ENCODE measurements around the gene TAS1R1.
A peak's percentile ranks its signal among the peaks of the same experiment; 100 is the strongest.
"Not testable (repeated sequence)": the region's sequence is repeated elsewhere in the genome, so short reads cannot be mapped to it uniquely, and the experiment has no call there.

The TAS1R1 gene

DNA sequence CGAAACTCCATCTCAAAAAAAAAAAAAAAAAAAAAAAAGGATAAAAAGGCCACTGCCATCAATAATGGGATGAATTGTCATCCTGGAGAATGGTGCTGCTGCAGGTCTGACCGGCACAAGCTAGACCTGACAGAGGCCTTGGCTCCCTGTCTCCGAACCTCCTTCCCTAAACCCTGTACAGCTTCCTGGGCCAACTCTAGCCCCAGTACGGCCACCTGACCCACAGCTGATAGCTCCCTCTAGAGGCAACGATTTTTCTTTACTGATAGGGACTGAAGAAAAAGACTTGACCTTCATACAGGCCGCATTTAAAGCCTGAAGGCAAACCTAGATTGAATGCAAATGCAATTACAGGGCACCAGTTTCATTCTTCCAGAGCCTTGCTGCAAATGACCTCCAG, 31.5 kb upstream of the TAS1R1 start:
- no peak for DNase-seq

DNA sequence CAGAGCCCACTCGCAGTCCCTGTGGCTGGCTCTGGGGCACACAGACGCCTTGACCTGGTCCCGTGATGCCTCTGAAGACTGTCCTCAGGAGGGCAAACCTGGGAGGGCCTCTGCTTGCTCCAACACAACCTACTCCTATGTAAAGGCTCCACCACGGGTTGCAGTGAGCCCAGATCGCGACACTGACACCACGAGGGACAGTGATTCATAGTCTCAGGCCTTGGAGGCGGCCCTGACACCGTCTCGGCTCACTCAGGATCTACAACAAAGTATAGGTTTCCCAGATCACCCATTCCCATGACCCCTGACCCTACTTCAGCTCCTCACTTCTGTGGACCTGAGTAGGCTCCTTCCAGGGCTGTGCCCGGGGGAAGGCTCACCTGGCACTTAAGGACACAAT, 28.8 kb upstream of the TAS1R1 start:
- DNase-seq: no peak

DNA sequence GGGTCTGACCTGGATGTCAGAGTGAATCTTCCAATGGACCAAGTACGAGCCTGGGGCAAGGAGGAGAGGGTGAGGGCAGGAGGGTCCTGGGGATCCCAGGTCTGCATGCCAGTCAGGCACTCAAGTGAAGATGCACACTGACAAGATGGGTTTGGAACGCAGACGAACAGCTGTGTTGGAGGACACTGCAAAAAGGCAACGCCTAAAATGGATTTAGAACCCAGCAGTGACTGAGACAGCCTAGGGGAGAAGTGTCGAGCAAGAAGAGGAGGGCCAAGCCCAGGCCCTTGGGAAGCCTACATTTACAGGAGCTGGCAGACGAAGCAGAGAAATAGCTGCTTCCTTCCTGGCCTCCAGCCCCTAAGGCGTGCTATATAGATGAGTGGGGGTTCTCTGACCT, 26.6 kb upstream of the TAS1R1 start:
- no peak for DNase-seq

DNA sequence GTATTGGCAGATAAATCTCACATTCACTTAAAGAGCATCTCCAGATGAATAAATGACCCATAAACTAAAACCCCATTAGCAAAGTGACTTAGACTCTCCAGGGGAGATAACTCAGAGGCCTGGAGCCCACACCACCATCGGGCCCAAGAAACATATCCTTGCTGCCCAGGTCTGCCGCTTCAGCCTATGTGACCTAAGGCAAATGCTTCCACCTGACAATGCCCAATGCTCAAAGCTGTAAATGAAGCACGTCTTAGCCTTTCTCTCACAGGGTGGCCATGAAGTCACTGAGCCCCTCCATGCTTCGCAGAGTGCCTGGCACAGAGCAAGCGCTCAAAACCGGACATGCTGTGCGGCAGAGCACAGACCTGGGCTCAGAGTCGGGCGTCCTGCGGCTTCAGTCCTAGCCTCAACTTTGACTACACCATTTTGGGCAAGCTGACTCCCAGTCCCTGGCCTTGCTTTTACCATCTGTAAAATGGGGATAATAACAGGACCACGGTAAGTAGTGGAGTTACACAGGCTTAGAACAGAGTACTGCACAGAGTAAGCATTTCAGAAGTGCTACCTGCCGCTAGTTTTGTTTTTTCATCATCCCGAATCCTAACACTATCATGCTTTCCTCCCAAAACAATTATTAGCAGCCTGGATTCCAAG, 24.5 kb upstream of the TAS1R1 start:
- DNase-seq: no peak

DNA sequence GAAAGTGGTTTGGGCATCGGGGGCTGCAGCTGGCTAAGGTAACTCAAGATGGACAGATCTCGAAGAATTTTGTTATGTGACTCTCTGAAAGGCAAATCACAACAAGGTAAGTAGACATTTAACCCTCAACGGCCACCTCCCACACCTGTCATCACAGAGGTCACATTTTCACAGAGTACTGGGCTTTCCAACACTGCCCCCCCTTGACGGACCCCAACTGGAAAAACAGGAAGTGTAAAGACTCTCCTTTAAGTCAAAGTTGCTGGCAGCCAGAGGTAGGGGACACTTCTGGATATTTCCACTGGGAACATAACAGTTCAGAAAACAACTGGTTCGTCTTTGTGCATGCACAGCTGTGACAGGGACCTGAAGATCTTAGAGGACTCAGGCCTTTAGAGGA, 23.1 kb upstream of the TAS1R1 start:
- no peak for DNase-seq

DNA sequence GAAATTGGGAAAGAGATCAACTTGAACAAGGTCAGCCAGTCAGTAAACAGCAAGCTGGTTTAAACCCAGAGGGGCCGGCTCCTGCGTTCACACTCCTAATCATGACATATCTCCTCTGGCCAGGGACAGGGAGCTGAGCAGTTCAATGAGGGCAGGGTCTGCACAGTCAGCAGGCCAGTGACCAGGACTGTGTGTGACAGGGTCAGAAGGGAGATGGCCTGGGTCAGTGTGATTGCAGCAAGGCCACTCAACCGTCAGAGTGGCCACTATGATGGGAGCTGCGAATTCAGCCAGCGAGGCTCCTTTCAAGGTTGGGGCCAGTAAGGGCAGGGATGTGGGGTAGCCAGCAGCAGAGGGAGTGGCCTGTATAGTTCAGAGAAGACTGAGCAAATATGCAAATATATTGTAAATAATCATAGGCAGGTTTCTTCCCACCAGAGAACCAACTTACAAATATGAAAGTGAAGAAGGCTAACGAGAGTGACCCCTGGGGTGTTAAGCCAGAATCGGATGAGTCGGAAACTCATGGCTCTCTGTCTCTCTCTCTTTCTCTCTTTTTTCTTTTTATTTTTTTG, 20.8 kb upstream of the TAS1R1 start:
- no peak for DNase-seq

DNA sequence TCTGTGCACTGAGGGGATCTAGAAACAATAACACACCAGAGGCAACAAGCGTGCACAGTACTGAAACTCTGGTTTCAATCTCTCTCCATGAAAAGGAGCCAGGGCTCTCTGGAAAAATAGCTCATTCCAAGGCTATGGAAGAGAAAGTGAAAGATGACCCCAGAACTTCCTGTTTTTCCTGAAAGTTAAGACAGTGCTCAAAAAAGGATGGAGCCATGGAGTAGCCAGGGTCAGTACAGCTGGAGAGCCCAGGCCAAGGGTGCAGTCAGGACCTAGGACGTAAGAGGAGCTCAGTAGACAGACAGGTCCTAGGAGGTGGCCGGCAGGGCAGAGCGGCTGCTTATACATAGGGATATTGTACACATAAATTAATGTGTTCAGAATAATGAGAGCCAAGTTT, 19.9 kb upstream of the TAS1R1 start:
- no peak for DNase-seq

DNA sequence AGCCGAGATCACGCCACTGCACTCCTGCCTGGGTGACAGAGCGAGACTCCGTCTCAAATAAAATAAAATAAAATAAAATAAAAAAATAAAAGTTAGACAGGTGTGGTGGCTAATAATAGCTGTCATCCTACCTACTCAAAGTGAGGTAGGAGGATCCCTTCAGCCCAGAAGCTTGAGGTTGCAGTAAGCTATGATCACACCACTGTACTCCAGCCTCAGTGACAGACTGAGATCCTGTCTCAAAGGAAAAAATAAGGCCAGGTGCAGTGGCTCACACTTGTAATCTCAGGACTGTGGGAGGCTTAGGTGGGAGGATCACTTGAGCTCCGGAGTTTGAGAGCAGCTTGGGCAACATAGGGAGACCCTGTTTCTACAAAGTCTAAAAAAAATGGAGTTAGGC, 18.8 kb upstream of the TAS1R1 start:
- DNase-seq: no peak

DNA sequence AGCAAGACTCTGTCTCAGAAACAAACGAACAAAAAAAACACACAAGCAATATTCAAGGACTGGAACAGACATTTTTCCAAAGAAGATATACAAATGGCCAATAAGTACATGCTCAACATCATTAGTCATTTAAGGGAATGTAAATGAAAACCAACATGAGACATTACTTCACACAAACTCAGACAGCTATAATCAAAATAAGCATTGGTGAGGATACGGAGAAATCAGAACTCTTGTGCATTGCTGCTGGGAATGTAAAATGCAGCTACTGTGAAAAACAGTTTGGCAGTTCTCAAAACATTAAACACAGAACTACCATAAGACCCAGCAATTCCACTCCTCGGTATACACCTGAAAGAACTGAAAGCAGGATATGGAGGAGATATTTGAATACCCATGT, 16.2 kb upstream of the TAS1R1 start:
- no peak for DNase-seq

DNA sequence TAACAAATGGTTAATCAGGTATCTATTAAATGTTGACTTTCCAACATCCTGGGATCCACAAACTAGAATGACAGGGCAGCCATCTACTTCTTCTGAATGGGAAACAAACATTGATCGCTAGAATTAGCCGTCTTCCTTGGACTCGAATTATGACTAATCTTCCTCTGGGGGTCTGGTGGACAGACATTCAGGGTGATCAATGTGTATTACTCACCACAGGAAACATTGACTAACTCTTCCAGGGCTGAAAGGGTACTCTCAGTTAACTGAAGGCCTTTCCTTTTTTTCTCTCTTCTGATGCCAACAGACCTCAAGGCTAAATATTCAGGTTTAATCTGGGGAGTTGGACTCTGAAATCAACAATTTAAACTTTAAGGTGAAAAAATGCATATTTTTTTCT, 10.3 kb upstream of the TAS1R1 start:
- no peak for DNase-seq

DNA sequence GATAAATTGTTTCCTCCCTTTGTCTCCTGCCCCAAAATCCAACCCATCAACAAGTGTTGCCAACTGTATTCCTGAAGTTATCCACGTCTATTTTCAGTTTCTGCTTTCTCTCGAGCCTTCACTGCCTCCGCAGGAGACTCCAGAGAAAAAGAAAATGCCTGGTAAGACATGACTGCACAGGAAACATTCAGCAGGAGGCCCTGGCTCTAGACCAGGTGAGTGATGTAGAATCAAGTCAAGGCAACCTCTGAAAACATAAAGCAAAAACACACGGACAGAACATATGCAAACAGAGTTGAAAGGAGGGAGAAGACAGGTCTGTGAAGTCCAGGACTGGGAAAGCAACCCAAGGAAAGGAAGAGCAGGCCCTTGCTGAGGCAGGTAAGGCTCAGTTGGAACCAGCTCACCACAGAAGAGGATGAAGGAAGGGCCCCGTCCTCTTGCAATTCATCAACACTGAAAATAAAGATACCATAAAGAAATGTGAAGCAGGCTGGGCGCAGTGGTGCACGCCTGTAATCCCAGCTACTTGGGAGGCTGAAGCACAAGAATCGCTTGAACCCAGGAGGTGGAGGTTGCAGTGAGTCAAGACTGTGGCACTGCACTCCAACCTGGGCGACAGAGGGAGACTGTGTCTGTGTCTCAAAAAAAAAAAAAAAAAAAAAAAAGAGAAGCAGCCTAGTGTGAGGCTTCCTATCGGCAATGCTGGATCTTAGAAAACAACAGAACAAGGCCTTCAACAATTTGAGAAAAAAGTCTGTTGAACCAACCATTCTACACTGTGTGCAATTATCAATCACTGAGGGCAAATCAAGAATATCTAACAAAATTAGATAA, 9.6 kb upstream of the TAS1R1 start:
- DNase-seq: peak; percentile 4

DNA sequence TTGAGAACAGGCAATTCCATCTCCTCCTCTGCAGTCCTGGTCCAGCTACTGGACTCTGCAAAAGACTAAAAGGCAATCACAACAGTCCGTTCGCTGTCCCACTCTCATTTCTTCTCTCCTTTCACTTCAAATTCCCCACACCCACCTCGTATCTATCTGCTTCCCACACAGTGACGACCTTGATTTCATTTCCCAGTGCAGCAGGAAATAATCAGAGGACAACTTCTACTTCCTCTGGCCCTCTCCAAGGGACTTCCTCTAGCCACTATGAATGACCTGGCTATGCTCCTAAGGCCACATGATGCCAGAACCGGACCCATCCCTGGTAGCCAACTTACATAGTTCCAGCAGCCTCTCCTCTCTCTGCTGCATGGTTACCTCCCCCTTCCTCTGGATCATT, 8.8 kb upstream of the TAS1R1 start:
- no peak for DNase-seq

DNA sequence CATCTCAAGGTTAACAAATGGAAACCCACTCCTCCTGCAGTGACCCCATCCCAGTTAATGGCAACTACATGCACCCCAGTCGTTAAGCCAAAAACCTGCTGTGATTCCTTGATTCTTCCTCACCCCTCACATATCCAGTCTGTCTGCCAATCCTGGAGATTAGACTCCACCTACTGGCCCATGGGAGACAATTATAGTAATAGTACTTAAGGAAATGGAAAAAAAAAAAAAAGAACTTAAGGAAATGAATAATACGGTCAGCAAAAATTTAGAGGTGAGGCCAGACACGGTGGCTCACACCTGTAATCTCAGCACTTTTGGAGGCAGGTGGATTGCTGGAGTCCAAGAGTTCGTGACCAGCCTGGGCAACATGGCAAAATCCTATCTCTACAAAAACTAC, 7.8 kb upstream of the TAS1R1 start:
- DNase-seq: no peak

DNA sequence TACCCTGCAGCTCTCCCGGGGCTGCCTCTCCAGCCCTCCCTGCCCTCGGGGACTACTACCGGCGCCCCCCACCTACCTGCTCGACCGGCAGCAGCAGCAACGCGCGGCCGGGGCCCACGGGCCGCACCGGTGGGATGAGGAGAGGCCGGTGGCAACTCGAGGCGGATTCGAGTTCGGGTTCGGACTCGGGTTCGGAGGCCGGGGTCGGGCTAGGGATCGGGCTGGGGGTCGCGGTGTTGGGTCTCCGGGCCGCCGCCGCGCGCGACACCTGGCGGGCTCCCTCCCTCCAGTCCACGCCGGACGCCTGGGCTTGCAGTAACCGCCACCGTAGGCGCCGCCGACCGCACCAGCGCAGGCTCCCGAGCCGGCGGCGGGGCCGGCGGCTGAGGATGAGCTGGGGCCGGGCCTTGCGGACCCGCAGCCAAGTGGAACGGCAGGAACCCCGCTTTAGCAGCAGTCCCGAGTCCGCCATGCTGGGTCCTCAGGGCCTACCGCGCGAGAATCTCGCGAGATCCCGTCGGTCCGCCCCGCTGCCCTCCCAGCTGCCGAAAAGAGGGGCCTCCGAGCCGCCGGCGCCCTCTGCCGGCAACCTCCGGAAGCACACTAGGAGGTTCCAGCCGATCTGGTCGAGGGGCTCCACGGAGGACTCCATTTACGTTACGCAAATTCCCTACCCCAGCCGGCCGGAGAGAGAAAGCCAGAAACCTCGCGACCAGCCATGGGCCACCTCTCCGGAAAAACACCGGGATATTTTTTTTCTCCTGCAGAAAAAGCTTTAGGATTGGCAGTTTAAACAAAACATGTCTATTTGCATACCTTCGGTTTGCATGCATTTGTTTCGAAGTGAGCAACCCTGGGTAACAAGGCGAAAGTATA, 838 bp upstream of the TAS1R1 start, which contains the start of gene NOL9:
Gene NOL9, minus strand, starts transcription at position 483 of the 876 bp plus-strand sequence. Its CDS starts 11 bp downstream, at position 472.
- DNase-seq: peak; percentile 96

DNA sequence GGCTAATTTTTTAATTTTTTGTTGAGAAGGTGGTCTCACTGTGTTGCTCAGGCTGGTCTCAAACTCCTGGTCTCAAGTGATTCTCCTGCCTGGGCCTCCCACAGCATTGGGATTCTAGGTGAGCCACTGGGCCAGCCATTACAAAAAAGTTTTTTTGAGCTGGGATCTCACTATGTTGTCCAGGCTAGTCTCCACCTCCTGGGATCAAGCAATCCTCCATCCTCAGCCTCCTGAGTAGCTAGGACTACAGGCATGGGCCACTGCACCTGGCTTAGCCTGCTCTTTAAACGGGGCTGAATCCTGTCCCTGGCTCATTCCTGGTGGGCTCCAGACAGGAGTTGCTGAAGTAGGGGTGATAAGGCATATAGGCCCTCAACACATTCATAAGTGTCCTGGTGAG, 2.5 kb downstream of the TAS1R1 start:
- no peak for DNase-seq

DNA sequence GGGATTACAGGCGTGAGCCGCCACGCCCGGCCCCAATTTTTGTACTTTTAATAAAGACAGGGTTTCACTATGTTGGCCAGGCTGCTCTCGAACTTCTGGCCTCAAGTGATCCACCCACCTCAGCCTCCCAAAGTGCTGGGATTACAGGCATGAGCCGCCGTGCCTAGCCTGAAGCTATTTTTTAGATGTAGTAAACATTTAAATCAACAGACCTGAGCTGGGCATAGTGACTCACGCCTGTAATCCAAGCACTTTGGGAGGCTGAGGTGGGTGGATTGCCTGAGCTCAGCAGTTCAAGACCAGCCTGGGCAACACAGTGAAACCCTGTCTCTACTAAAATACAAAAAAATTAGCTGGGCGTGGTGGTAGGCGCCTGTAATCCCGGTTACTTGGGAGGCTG, 4.1 kb downstream of the TAS1R1 start:
- DNase-seq: not testable (repeated sequence)

DNA sequence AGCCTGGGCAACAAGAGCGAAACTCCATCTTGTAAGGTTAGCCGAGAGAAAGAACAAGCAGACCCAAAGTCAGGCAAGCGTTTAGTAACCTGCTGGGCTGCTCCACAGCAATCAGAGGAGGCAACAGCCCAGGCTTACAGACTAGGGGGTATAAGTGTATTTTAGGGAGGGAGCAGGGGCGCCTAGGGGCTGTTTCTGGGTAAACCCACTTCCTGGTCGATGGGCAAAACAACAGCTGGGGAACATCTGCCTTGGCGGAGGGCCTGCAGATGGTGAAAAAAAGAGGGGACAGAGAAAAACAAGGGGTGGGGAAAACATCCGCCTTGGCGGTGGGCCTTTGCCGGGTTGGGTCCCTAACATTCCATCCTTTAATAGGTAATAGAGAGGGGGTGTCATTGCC, 5.2 kb downstream of the TAS1R1 start:
- no peak for DNase-seq

DNA sequence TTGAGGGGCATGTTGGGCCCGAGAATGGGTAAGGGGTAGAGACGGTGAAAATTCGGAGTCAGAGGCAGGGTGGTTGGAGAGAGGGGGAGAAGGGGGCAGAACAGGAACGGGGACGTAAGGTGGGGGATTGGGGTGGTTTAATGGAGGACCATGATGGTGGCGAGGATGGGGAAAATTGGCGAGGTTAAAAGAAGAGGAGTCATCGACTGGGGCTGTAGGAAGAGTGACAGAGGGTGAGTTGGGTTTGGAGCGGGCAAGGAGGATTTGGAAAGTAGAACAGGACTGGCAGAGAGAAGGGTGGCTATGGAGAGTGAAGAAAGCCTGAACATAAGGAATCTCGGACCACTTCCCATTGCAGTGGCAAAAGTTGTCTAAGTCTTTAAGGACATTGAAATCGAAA, 13.9 kb downstream of the TAS1R1 start:
- no peak for DNase-seq

DNA sequence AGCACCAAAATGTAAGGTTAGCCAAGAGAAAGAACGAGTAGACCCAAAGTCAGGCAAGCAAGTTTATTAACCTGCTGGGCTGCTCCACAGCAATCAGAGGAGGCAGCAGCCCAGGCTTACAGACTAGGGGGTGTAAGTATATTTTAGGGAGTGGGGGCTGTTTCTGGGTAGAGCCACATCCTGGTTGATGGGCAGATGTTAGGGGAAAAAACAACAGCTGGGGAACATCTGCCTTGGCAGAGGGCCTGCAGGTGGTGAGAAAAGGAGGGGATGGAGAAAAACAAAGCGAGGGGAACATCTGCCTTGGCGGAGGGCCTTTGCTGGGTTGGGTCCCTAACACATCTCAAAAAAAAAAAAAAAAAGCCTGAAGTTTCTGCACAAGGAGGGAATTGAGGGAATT, 15.0 kb downstream of the TAS1R1 start:
- no peak for DNase-seq

DNA sequence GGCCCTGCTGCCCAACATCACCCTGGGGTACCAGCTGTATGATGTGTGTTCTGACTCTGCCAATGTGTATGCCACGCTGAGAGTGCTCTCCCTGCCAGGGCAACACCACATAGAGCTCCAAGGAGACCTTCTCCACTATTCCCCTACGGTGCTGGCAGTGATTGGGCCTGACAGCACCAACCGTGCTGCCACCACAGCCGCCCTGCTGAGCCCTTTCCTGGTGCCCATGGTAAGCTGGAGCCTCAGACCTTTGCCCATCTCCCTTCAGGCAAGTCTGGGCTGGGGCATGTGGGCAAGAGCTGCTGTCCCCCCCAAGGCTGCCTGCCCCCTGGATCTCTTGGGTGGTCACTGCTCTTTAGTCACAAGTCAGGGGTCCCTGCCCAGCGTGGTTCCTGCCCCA, 15.9 kb downstream of the TAS1R1 start:
- DNase-seq: no peak

DNA sequence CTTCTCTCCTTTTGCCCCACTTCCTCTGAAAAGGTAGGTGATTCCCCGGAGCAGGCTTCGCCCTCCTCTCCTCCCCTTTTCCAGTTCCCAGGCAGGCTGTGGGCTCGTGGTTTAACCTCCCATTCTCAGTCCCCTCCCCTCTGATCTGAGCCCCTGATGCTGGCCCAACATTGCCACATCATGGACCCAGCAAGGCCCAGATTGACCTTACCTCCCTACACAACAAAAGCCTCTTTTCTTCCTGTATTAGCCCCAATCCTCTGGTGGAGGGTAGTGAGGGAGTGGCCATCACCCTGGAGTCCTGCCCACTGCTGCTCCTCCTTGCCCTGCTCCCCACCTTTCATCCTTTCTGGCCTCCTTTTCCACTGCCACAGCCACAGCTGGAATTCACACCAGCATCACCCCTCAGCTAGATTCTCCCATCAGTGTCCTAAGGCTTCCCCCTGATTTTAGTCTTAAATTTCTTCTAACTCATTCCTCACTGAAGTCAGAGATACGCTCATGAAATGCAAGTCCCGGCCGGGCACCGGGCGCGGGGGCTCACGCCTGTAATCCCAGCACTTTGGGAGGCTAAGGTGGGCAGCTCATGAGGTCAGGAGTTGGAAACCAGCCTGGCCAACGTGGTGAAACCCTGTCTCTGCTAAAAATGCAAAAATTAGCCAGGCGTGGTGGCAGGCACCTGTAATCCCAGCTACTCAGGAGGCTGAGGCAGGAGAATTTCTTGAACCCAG, 17.7 kb downstream of the TAS1R1 start:
- DNase-seq: no peak

DNA sequence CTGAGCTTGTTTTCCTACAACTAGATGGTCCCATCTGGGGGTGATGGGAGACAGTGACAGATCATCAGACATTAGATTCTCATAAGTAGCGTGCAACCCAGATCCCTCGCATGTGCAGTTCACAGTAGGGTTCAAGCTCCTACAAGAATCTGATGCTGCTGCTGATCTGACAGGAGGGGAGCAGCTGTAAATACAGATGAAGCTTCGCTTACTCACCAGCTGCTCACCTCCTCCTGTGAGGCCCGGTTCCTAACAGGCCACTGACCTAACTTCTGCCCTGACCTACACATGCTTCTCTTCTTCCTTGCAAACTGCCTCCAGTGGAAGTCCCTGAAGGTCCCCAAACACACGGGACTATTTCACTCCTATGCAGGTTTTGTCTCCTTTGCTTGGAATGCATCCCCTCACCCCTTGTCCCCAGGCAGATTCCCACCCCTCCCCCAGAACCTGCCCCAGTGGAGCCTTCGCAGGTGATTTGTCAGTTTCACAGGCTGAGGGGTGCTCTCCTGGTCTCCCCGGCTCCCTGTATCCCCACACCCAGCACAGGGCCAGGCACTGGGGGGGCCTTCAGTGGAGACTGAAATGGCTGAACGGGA, 19.0 kb downstream of the TAS1R1 start:
- no peak for DNase-seq

Measured in CD4-positive, alpha-beta T cell treated with Interleukin-12 subunit alpha and Interleukin-12 subunit beta, for 1 hour (primary cell).